GM12865 (cell line): ENCODE measurements around the gene SYT1.

Experiments
- DNase-seq: peaks from one replicate; pipeline ENCODE4 v3.0.0; 2010; ENCODE audit warnings: low read depth
- H3K4me3 ChIP-seq: 2 replicates; pipeline ENCODE4 v1.5.1; 2011; ENCODE audit warnings: mild to moderate bottlenecking, low read depth, low read length, control low read depth
- CTCF ChIP-seq: IDR thresholded peaks from 2 replicates; pipeline ENCODE4 v1.5.1; 2011; ENCODE audit warnings: low read length, control low read depth, low read depth, inconsistent platforms; ENCODE audit not compliant: insufficient read depth; ENCODE audit errors: missing control alignments

The SYT1 gene

GRCh38 chr12:79119796-79120195, 255.2 kb downstream of the SYT1 start:
- DNase-seq: no peak
- H3K4me3 ChIP-seq: no peak overlapping the region
- no peak for TF ChIP-seq CTCF

- no peak overlapping the region for H3K4me3 ChIP-seq
- DNase-seq: peak; percentile 12
- TF ChIP-seq CTCF: peak; percentile 40
Measured at GRCh38 chr12:79121486-79121885, 256.9 kb downstream of the SYT1 start.

- no peak overlapping the region for H3K4me3 ChIP-seq
- TF ChIP-seq CTCF: no peak
- DNase-seq: no peak
Measured at GRCh38 chr12:79124385-79124784, 259.8 kb downstream of the SYT1 start.

- no peak for TF ChIP-seq CTCF
- no peak for DNase-seq
- no peak overlapping the region for H3K4me3 ChIP-seq
Measured at GRCh38 chr12:79125358-79125757, 260.8 kb downstream of the SYT1 start.

- no peak for TF ChIP-seq CTCF
- no peak overlapping the region for H3K4me3 ChIP-seq
- peak; percentile 55 for DNase-seq
Measured at GRCh38 chr12:79127271-79127751, 262.7 kb downstream of the SYT1 start.

GRCh38 chr12:79128956-79129355, 264.4 kb downstream of the SYT1 start:
- TF ChIP-seq CTCF: no peak
- H3K4me3 ChIP-seq: no peak overlapping the region
- no peak for DNase-seq

- no peak for DNase-seq
- TF ChIP-seq CTCF: no peak
- H3K4me3 ChIP-seq: no peak overlapping the region
Measured at GRCh38 chr12:79138872-79139271, 274.3 kb downstream of the SYT1 start.
